IPS-11a (cell line): Measurements from ENCODE around the gene TMEM272.

Experiments used
- H3K4me3 ChIP-seq: one replicate; pipeline ENCODE4 v1.5.1; 2013; ENCODE audit warnings: low read depth, low read length, control low read depth

Gene TMEM272, protein sequence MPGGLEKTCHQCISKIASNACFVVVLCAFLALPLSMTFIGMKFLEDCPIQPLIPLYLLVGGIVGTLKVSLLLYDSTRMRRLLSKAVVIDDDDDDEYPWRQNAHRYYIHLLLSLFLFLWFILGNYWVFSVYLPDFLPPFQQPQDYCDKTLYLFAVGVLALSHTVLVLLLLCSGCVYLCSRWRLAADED

DNA sequence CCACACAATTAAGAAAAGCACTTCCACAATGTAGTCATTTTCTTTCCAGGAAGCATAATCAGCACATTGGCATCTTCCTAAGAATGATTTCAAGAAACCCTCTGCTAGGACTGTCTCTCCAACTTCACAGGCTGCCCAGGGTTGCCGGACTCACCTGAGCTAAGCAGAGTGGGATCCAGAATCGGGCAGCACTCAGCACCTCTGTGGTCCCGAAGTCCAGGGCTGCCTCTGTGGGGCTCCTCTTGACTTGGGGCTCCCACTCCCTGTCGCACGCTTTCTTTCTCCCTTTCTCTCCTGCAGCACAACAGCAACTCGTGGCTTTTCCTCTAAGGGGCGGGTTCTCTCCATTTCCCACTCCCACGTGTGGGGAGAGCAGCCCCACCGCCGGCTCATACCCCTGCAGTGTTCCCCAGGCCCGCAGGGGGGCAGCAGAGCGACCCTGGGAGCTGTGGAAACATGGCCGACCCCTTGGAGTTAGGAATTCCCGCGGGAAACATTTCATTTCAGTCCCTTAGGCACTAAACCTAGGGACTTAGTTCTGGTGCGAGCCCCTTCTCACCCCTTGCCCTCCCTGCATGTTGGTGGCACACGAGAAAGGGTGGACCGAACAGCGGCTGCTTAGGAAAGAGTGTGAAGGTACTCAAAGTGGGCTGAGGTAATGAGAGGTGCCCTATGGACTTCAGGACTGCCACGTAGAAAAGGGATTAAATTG is at the start of gene TMEM272:
TMEM272 (minus strand) TSS at position 316 of the 712 bp plus-strand sequence. CDS start 6,647 bp downstream, outside the sequence.
- no peak within 1 kb of the TSS for H3K4me3 ChIP-seq

- H3K4me3 ChIP-seq, result no peak overlapping the region
These were observed 49.3 kb upstream of the TMEM272 start for GRCh38 chr13:51894239-51894638.

GRCh38 chr13:51892657-51893056 is 47.7 kb upstream of the TMEM272 start:
- H3K4me3 ChIP-seq, result no peak overlapping the region

DNA sequence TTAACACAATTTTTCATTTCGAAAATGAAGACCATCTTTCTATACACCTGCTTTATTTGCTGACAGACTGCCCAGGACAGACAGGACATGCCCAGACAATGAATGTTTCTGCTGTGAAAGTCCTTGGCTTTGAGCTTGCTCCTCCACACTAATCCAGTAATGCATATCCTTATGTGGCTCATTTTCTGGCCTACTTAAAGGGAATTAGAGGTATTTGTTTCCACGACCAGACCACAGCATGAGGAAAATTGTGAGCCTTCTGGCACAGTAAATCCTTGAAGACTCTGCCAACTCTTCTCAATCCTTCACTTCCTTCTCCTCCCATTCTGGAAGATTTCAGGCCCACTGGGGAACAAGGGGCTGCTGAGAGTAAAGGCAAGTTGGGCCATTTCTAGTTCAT is 42.5 kb upstream of the TMEM272 start:
- no peak overlapping the region for H3K4me3 ChIP-seq

DNA sequence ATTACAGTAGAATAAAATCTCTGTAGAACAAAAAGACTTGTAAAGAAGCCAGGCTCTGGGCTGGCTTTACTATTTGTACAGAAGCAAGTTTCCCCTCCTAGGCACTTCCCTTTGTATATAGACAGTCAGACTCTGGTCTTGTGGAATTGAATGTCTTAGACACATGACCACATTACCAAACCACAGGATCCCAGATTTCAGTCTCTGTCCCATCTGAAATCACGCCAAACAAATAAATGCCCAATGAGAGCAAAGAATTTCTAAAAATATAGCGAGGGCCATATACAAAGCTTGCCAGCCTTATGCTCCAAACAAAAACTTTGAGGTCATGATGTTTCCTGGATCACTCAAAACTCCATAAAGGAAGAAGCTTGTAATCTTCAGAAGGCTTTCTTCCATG is 40.7 kb upstream of the TMEM272 start:
- H3K4me3 ChIP-seq, result no peak overlapping the region

- H3K4me3 ChIP-seq, result no peak overlapping the region
These were observed 38.2 kb upstream of the TMEM272 start for GRCh38 chr13:51883226-51883600.

GRCh38 chr13:51882570-51883225 is 37.7 kb upstream of the TMEM272 start:
- H3K4me3 ChIP-seq, result no peak overlapping the region

GRCh38 chr13:51881296-51881695 is 36.3 kb upstream of the TMEM272 start:
- H3K4me3 ChIP-seq, result no peak overlapping the region

DNA sequence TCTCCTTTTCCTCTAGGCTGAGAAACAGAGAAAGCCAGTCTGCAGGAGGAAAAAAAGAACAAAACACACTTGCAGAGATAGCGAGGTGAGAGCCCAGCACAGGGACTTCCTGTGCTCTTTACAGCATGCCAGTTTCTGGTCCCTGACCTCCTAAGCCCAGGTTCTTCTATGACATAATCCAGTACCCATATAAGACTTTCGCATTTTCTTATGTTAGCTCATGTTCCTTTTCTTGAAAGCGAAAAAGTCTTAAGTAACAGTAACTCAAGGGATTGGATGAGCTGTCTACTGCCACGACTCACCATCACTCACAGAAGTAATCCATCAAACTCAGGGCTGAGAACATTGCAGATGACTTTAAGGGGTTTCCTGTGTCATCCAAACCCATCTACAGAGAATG is 34.2 kb upstream of the TMEM272 start:
- H3K4me3 ChIP-seq, result no peak overlapping the region

DNA sequence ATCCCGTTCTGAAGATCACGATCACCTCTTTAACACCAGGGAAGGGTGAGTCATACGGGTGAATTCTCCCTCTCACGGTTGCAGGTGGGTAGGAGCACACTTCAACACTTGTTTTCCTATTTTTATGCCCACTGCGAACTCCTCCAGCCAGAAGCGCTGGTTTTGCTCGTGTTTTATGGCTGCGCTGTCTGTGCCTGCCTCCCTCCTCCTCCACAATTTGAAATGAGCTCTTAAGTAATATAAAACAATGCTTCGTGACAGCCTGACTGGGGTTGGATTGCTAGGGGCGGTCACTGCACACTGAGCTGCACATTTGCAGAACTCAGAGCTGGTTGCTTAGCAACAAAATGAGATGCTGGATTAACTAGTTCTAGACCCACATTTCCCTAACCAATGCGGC is 29.7 kb upstream of the TMEM272 start:
- no peak overlapping the region for H3K4me3 ChIP-seq

- H3K4me3 ChIP-seq, result no peak overlapping the region
These were observed 28.9 kb upstream of the TMEM272 start for GRCh38 chr13:51873837-51874236.

DNA sequence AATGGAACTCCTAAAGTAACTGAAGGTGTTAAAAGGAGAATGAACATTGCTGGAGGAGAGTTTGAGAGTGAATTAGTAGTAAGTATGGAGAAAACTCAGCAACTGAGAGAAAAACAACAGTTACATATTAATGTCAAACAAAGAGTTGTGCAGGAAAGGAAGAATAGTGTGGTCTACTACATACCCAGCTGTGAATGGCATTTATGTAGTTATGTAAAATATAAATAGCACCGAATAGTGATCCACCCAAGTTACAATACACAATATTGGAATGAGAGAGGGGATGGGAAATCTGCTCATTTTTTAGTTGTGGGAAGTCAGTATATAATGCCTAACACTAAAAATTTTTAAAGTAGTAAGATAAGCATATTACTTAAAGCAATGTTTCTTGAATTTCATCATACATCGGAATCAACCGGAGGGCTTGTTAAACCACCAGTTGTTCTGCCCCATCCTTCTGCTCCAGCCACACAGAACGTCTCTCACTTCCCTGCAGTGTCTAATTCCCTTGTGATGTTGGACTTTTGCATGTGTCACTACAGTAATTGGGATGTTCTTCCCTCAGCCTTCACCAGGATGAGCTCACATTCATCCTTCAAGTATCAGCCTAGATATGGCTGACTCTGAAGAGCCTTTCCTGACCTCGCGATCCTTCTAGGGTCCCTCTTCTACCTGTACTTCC is 28.3 kb upstream of the TMEM272 start:
- no peak overlapping the region for H3K4me3 ChIP-seq

DNA sequence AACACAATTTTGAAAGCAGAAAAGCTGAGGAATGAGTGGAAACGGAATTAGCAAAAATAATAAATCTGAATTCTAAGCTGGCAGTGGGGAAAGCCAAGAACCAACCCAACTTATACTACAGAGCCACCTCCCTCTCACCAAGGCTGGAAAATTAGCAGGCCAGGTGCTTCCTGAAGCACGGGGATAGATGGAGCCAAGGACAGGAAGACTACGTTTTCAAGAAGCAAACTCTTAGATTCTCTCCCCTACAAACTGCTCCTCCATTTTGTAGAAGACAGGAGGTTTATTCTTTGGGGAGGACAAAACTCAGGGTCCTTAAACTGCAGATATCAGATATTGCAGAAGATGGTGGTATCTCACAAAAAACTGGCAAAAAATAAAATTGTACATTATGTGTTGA is 25.6 kb upstream of the TMEM272 start:
- H3K4me3 ChIP-seq, result no peak overlapping the region

DNA sequence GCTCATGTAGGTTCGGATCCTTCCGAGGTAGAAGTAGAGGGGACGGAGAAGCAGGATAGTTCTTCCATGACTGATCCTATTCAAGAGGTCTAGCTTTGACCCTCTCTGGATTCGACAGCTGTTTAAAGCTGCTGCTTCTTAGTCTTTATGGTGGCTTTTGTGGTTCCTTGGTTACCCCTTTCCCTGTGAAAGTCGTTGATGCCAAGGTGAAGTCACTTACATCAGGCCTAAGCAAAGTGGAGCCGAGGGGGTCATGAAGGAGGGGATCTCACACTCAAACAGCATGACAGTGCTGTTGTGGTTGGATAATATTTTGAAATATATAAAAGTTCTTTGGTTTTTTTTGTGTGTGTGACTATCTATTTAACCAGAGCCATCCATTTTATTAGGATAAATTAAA is 24.9 kb upstream of the TMEM272 start:
- H3K4me3 ChIP-seq, result no peak overlapping the region

DNA sequence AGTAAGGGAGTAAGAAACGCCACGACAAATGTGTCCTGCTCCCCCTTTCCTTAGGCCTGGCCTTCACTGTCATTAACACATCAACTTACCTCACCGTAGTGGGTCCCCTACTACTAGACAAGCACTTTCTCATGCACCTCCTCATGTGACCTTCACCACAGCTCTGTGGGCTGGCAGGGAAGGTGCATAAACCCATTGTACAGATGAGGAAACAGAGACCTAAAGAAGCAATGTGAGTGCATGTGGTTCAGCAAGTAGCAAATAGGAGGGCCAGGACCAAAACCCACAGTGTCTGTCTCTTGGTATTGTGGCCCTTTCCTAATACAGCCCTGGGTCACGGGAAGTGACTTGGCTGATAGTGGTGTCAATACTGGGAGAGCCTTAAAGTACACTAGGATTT is 22.1 kb upstream of the TMEM272 start:
- no peak overlapping the region for H3K4me3 ChIP-seq

DNA sequence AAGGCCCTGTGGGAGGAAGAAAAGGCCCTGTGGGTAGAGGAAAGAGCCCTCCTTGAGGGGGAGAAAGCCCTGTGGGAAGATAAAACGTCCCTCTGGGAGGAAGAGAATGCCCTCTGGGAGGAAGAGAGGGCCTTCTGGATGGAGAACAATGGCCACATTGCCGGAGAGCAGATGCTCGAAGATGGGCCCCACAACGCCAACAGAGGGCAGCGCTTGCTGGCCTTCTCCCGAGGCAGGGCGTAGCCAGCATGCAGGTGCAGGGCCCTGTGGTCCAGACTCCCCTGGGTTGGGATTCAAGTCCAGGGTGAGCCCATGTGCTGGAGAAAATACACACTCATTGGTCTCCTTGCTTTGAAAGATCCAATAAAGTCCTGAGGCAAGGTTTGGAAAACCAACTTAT is 20.9 kb upstream of the TMEM272 start:
- no peak overlapping the region for H3K4me3 ChIP-seq

- no peak overlapping the region for H3K4me3 ChIP-seq
These were observed 18.0 kb upstream of the TMEM272 start for GRCh38 chr13:51862957-51863356.

DNA sequence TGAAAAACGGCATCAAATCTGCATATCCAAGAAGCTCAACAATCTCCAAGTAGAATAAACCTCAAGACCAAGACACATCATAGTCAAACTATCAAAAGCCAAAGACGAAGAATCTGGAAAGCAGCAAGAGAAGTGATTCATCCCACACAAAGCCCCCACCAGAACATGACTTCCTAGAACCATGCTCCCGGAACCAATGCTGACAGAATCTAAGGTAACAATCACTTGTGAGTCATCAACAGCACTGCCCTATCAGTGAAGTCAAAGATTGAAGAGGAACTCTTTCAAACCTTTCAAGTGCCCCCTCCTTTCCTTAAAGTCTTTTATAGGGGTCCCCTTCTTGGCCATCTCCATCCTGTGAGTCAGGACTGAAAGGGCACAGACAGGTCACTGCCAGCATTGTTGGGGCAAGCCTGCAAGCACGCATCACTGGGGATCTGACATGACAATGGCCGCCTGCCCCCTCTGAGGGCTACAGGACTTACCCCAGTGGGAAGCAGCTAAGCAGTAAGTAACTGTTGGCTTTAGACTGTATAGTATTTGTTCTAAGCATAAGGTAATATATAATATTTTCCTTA is 16.8 kb upstream of the TMEM272 start, which contains the start of gene CCDC70:
CCDC70 (plus strand) TSS at position 247 of the 578 bp plus-strand sequence. CDS start 3,443 bp downstream, outside the sequence.
- no peak within 1 kb of the TSS for H3K4me3 ChIP-seq

DNA sequence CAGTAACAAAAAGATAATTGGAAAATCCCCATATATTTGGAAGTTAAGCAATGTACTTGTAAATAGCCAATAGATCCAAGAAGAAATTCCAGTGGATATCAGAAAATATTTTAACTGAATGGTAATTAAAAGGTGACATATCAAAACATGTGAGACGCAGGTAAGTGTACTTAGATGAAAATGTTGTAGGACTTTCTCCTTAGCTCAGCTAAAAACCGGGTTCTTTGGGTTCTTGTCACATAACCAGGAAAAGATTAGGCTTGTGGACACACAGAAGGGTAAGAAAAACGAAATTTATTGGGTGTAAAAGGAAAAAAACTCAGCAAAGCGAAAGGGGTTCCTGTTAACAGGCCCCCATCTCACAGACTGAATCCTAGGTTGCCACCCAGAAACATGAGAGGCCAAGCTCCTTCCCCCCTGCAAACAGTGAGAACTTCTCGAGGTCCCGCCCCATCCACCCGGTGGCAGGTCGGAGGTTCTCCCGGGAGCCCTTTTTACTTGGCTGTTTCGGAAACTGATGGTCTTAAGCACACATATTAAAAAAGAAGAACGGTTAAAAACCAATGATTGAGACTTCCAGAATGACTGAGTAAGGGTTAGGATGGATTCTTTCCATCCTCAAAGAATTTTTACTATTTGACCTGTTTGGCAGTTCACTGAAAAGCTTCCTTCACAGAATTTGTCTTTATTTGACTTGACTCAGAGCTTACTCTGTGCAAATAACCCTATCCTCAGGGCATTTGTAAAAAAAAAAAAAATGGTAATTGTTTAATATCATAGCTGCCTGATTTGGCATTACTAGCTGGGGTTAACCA is 13.7 kb upstream of the TMEM272 start:
- no peak overlapping the region for H3K4me3 ChIP-seq

GRCh38 chr13:51856998-51857397 is 12.0 kb upstream of the TMEM272 start:
- H3K4me3 ChIP-seq, result no peak overlapping the region
